Stimulated activated CD4-positive, alpha-beta T cell treated with anti-CD3 and anti-CD28 coated beads, Interleukin-4, amount 100 ng/mL, for 1 hour (primary cell): Measurements from ENCODE around the gene CAMTA1.
"Not testable (repeated sequence)": the region's sequence is repeated elsewhere in the genome, so short reads cannot be mapped to it uniquely, and the experiment has no call there.

ENCODE experiments used
- DNase-seq: peaks from one replicate; pipeline ENCODE4 v3.0.0-alpha.2; 2020

Gene CAMTA1

DNA sequence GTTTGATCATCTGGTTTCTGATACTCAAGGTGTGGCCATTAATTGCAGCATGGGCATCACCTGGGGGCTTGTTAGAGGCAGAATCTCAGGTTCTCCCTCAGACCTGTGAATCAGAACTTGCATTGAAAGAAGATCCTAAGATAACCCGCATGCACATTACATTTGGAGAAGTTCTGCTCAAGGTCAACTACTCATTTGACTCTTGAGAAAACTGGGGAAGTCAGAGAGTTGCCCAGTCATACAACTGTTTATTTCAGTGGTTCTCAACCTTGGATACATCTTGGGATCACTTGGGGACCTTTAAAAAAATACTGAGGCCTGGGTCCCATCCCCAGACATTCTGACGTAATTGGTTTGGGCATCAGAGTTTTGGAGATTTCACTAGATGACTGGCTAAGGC lies 30.5 kb downstream of the CAMTA1 start:
- DNase-seq: no peak

DNA sequence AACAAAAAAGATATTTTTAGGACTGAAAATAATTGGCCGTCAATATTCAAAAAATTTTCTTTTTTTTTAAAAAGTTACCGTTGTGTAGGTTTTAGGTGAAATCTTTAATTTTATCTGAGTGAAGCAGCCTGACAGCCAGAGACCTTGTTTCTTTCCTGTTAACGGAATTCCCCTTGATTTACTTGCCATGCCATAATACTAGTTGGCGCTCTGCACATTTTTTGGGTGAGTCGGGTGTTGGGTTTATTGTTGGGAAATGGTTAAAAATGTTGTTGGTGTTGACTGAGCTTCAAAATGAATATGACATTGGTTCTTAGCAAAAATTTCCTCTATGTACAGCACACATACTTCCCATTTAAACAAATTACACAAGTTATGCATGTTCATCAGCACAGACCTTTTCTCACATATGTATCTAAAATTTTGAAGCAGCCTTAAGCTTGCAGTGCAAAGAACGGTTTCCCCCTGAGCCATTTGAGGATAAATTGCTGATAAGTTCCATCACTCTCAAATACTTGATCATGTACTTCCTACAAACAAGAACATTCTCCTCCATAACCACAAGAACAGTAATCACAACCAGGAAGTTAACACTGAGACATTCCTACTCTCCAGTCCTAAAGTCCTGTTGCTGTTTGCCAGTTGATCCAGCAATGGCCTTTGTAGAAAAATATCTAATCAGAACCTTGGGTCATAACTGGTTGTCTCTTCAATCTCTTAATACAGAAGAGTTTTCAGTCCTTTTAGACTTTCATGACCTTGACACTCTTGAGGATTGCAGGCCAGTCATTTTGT lies 34.2 kb downstream of the CAMTA1 start:
- no peak for DNase-seq

DNA sequence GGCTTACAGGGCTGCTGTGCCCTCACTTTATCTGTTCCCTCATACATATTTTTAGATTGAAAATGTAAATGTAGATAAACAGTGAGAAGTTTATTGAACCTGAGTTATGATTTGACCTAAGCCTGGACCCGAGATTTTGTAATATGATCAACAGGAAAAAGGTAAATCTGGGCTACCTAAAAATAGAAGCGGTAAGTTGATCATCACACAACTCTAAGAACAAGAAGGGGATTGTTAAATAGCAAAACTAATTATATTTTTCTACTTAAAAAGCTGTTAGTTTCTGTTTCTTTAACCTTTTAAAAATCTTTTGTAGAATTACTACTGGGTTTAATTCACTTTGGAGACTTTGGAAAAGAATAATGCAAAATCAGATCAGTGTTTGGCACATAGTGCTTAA lies 35.6 kb downstream of the CAMTA1 start:
- no peak for DNase-seq

DNA sequence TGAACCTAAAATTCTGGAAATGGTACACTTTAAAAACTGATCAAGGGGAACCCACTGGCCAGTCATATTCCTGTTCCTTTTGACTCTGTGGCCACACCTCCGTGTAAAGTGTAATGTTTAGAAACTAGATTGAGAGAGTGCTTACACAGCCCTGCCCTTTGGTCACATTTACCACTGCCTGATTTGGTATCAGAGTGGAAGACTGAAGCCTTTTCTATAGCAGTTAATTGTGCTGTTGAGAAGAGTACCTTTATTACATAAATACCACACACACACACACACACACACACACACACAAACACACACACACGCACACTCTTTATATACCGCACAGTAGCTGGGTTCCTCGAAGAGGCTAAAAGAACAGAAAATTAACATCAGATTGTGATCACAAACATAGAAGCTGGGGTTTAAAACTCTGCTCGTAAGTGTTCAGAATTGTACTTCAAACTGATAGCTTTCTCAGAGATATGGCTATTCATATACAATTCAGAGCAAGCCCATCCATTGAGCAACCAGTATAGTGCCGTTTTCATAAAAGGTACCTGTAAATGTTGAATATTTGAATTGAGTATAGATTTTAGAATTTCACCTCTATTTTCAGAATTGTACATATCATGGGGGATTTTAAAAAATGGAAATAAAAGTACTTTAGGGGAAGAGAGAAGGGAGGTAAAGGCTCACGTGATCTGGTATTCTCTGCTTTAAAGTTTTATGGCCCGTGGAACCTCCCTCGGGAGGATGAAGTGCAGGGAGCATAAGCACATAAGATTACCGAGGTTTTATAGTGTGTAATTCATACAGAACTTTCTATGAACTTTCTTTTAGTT lies 37.5 kb downstream of the CAMTA1 start:
- no peak for DNase-seq

DNA sequence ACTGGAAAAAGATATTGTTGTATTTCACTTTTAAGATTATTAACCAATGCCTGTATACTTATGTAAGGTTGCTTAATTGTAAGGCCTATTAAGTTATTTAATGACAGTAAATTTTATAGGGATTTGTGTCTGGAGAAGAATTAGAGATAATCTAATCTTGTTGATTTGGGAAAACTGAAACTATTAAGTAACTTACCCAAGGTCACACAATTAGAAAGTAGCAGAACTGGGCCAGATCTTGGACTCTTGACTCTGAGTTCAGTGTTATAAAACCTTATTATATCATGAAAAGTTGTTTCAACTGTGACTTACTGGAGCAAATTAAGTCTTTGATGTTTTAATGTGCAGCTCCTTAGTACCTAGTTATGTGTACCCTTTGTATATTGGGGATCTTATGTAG lies 38.5 kb downstream of the CAMTA1 start:
- no peak for DNase-seq

DNA sequence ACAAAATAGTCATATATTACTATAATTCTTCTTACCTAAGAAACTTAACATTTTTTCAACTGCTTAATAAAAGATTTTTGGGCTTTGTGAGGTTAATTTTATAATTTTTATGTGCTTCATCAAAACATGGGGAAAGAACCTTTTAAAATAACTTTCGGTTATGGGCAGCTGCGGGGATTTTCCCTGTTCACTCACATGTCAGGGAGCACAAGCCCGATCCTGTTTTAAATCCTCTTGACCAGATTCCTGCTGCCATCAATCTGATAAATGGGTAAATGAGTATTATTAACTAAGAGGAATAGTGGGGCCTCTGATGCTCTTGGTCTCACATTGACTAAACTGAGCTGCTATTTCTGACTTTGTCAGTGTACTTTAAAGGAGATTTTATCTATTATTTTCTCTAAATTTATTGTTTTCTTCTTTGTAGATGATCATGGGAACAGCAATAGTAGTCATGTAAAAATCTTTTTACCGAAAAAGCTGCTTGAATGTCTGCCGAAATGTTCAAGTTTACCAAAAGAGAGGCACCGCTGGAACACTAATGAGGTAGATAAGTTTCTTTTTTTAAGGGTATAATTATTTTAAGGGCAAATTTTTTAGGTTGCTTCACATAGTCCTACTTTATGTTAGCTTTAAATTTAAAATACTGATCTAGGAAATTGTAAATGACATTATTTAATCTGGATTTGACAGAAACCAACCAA lies 39.6 kb downstream of the CAMTA1 start:
- no peak for DNase-seq

DNA sequence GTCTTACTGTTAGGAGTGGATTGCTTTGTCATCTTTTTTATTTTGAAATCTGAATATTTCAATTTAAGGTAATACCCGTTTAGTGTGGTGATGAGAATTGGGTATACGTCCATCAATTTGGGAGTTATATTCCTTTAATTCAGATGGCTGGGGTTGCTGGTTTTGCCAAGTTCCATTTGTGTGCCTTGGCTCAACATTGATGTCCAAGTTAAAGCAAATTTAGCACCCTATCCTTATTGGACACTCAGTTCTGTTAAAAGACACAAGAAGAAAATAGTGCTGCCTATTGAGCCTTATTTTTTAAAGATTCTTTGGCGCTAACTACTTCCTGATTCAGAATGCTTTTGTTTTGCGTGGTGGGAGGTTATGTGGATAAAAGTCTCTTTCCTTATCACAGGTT lies 40.6 kb downstream of the CAMTA1 start:
- DNase-seq: no peak

DNA sequence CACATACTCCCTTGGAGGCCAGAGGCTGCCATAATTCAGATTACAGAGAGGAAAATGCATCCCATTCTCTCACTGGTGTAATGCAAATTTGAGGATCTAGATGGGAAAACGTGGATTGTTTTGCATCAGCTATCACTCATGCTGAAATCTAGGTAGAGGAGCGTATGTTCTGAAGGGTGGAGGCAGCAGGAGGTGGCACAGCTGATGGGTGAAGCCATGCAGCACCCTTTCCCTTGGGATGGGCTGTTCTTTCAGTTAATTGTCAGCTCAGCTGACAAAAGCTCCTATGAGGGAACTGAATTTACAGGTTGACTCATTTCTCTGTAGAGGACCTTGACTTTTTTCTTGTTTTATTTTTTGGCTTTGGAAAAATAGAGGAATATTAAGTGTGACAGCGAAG lies 41.8 kb downstream of the CAMTA1 start:
- DNase-seq: no peak

DNA sequence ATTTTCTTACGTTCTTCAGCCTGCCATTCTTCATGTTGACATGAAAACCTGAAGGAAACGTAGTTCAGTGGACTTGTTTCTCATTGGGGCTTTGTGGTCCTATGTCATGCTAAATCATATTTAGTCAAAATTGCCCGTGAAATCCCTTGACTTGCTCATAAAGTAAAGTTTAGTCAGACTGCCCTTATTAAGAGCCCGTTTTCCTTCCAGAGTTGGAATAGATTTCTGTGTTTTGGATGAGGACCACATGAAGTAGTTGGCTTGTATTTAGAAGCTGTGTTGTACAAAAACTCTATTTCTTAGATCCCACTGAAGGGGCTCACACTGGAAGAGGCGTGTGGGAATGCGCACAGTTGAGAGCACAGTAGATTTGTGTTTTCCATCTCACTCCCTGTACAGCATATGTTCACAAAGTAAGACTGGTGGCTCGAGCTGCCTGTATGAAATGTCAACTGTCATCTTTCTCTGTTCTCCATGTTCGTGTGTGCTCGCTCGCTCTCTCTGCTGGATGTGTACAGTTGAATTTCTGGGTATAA lies 42.4 kb downstream of the CAMTA1 start:
- no peak for DNase-seq

DNA sequence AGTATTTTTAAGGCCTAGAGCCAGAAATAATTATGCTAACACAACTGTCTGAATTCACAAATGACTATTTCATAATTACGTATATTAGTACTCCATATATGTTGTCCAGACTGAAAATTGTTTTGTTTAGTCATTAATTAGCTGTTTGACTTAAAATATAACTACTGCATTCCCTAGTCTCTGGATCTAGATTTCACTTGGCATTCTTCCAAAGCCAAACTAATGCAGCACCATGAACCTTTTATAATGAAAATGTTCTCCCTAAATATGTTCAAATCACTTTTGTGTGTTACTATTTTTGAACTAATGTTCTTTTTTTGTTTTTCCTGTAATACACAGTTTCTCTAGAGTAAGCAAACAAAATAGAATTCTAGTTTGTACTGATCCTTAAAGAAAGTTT lies 46.1 kb downstream of the CAMTA1 start:
- no peak for DNase-seq

DNA sequence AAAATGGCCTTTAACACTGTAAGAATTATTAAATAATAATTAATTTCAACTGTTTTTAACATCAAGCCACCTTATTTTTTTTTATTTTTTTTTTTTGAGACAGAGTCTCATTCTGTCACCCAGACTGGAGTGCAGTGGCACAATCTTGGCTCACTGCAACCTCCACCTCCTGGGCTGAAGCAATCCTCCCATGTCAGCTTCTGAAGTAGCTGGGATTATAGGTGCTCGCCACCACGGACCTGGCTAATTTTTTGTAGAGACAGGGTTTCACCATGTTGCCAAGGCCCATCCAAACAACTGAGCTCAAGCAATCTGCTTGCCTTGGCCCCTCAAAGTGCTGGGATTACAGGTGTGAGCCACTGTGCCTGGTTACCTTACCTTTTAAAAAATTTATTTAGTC lies 46.8 kb downstream of the CAMTA1 start:
- DNase-seq: not testable (repeated sequence)

DNA sequence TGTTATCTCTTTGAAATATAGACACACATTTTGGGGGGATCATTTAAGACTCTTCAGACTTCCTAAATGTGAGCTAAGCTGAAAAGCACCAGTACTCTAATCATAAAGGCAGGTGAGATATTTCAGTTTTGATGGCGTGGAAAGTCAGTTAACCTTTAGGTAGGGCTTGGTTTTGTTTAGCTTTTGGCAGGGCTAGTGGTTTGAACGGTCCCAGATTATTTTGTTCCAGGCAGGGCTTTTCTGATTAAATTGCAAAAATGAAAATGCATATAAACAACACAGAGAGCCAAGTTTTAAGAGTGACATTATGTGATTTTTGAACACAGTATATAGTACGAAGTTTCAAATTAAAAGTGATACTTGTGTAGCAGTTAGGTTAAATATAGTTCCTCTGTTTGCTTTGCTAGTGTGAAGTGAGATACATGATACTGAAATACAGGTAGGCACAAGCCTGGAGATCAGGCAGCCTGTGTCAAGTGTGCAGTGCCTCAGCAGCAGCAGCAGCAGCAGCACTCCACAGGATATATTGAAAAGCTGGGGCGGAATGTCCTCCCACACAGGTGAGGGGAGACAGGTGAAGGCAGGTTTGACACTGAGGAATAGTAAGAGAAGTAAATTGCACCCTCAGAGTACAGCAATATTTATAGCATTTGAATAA lies 47.4 kb downstream of the CAMTA1 start:
- DNase-seq: no peak

DNA sequence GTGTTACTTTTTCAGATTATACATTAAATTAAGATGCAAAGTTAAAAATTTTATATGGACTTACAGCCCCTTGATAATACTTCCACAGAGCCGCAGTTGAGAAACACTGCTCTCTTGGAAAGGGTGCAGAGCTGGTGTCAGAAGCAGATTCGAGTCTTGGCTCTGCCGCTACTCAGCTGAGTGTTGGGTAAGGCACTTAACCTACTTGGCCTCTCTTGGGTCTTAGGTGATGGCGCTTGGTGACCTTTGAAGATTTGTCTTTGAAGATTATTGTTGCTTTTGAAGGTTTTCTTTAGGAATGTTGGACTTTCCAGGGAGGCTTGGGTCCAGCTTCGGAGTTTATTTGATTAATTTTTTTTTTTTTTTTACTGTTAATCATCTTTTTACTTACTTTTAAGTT lies 48.5 kb downstream of the CAMTA1 start:
- DNase-seq: no peak

DNA sequence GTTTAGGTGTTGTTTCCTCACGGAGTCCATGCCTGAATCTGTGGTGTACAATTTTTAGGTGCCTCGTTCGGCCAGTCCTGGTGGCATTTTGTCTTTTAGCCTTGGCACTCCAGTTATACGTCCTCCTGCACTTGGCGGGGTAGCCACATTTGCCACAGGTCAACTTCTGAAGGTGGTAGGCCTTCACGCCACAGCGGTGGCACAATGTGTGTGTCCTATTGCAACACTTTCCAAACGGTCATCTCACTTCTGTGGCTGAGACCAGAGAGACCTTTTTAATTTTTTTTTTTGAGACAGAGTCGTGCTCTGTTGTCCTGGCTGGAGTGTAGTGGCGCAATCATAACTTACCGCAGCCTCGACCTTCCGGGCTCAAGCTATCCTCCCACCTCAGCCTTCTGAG lies 49.1 kb downstream of the CAMTA1 start:
- DNase-seq: no peak

DNA sequence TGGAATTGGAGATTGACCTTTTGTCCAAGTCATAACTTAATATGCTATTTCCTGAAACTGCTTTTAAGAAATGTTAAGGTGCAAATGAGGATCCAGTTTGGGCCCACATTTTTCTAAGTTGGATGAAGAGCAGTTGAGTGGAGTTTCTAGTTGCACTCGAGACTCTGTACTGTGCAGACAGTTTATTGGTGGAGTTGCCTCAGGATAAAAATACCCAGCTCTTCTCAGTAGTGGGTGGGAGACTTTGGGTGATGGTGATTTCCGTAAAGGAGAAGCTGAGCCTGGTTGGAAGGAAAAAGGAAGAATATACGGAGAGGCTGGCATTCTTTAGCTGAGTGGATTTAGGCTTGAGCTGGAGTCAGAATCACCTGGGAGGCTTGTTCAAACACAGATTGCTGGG lies 49.9 kb downstream of the CAMTA1 start:
- DNase-seq: no peak

DNA sequence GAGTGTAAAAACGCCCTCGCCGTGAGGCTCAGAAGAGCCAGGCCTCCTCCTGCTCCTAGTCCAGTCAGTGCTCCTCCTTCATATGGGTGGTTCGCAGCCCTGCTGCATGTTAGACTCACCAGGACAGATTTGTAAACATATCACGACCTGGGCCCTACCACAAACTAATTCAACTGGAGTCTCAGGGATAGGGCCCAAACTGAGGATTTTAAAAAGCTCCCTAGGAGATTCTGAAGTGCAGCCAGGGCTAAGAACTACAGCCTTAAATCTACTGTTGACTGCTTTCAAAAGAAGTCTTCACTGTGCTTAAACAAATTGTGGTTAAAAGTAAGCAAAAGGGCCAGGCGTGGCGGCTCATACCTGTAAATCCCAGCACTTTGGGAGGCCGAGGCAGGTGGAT lies 57.0 kb downstream of the CAMTA1 start:
- DNase-seq: no peak

DNA sequence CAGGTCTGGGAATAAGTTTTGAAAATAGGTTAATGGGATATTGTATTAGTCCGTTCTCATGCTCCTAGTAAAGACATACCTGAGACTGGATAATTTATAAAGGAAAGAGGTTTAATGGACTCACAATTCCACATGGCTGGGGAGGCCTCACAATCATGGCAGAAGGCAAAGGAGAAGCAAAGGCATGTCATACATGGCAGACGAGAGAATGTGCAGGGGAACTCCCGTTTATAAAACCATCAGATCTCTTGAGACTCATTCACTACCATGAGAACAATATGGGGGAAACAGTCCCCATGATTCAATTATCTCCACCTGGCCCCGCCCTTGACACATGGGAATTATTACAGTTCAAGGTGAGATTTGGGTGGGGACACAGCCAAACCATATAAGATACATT lies 60.5 kb downstream of the CAMTA1 start:
- DNase-seq: not testable (repeated sequence)

DNA sequence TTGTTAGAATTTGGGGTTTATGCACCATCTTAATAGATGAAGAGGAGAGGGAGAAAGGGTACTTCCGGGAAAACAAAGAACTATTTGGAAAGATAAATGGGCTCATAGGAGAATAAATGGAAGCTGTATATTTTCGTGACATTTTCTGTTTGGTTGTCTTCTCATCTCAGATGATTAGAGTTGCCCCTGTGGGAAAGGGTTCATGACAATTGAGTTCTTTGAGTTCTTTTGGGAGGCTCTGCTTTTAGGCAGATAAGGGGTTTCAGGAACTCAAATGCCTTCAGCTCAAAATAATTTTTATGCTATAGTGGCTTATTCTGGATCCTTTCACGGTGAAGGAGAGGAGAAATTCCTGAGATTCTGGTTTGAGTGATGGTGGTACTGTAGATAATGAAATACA lies 63.6 kb downstream of the CAMTA1 start:
- no peak for DNase-seq

DNA sequence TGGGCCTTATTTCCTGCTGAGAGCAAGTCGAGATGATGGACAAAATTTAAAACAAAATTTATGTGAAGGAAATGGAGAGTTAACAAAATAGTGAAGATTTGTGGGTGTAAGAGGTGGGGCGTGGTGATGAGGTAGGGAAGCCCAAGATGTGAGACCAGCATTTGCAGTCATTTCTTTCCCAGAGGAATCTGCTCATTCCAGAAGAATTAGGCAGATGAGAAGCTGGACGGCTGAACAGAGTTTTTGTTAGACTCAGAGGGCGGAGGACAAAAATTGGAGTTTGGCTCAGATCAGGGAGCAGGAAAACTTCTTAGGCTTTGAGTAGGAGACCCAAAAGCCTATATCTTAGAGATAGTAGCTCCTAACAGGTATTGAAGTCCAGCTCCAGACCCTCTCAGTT lies 65.3 kb downstream of the CAMTA1 start:
- DNase-seq: no peak

DNA sequence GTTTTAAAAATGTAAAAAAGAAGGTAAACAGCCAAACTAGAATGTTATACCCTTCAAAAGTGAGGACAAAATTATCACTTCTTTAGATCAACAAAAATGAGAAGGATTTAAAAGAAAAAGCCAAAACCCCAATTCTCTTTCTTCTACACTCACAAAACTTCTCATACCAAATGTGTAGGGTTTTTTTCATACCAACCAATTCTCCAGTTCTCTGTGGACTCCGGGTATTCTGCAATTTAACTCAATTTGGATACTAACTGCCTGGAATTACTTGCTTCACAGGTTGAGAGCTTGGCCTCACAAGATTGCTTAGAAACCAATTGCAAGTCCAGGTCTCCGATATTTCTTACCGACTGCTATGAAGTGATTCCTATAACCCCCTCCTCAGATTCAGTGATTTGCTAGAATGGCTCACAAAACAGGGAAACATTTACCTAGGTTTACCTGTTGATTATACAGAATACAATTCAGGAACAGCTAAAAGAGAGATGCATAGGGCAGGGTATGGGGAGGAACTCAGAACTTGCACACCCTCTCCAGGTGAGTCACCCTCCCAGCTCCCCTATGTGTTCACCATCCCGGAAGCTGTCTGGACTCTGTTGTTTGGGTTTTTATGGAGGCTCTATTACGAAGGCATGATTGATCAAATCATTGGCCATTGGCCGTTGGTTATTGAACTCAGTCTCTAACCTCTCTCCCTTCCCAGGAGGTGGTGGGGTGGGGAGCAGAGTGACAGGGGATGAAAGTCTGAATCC lies 67.1 kb downstream of the CAMTA1 start:
- no peak for DNase-seq

DNA sequence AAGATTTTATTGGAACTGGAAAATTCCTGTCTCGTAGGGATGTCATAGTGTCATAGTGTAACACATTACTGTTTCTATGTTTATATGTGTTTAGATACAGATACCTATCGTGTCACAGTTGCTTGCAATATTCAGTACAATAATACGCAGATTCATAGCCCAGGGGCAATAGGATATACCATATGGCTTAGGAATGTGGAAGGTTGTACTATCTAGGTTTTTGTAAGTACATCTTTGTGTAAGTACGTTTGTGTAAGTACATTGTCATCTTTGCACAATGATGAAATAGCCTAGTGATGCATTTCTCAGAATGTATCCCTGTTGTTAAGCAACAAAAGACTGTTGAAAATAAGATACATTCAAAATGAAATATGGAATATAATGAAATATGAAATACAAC lies 68.9 kb downstream of the CAMTA1 start:
- DNase-seq: no peak

DNA sequence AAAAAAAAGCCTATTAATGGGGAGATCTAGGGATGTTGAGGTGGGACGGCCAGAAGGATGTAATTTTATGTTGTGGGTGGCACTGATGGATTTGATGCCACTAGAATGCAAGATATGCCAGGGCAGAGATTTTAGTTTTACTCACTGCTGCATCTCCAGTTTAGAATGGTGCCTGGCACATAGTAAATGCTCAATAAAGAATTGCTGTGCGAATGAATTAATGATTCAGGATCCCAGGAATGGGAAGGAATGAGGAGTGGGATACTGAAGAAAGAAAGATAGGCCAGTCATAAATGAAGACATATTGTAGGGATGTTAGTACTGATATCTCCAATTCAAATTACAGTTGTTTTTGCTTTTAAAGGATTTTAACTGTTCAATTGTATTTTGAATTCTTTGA lies 72.6 kb downstream of the CAMTA1 start:
- no peak for DNase-seq
